SK-N-SH treated with all-trans-retinoic acid at 6 μM for 48 hours (cell line): ENCODE data around the gene ZNF146.
"Not testable (repeated sequence)": the region's sequence is repeated elsewhere in the genome, so short reads cannot be mapped to it uniquely, and the experiment has no call there.

Experiments used
- ATAC-seq: fragments of 200-7000 bp; cut with Tn5 transposase; 3 replicates; pipeline ENCODE4 v1.9.1; 2020; ENCODE audit warnings: mild to moderate bottlenecking, moderate library complexity
- ARNTL ChIP-seq: fragments of 450-650 bp; formaldehyde crosslinking; IDR thresholded peaks from 2 replicates; pipeline ENCODE4 v1.5.0; 2020; ENCODE audit warnings: low read depth, mild to moderate bottlenecking, moderate library complexity, borderline replicate concordance
- CREB5 ChIP-seq: fragments of 250-450 bp; sonication (Bioruptor Pico); IDR thresholded peaks from 2 replicates; pipeline ENCODE4 v1.5.1; 2020; ENCODE audit warnings: low read depth, mild to moderate bottlenecking, moderate library complexity
- CSDC2 ChIP-seq: fragments of 250-450 bp; sonication (Bioruptor Pico); IDR thresholded peaks from 2 replicates; pipeline ENCODE4 v1.5.0; 2020; ENCODE audit warnings: mild to moderate bottlenecking, moderate library complexity
- CSRNP3 ChIP-seq: fragments of 250-450 bp; sonication (Bioruptor Pico); IDR thresholded peaks from 2 replicates; pipeline ENCODE4 v1.5.1; 2021; ENCODE audit warnings: mild to moderate bottlenecking, moderate library complexity
- ESRRG ChIP-seq: fragments of 250-450 bp; sonication (Bioruptor Pico); IDR thresholded peaks from 2 replicates; pipeline ENCODE4 v1.6.1; 2021; ENCODE audit warnings: mild to moderate bottlenecking
- GLIS3 ChIP-seq: fragments of 250-450 bp; sonication (Bioruptor Pico); IDR thresholded peaks from 2 replicates; pipeline ENCODE4 v1.5.0; 2020; ENCODE audit warnings: mild to moderate bottlenecking, moderate library complexity
- OSR1 ChIP-seq: fragments of 250-450 bp; sonication (Bioruptor Pico); IDR thresholded peaks from 2 replicates; pipeline ENCODE4 v1.8.0; 2022; ENCODE audit warnings: moderate library complexity, mild to moderate bottlenecking, inconsistent platforms
- PPARA ChIP-seq: fragments of 250-450 bp; sonication (Bioruptor Pico); IDR thresholded peaks from 2 replicates; pipeline ENCODE4 v1.5.0; 2020; ENCODE audit warnings: mild to moderate bottlenecking, borderline replicate concordance
- SNAI2 ChIP-seq: fragments of 250-450 bp; sonication (Bioruptor Pico); IDR thresholded peaks from 2 replicates; pipeline ENCODE4 v1.5.0; 2020; ENCODE audit warnings: mild to moderate bottlenecking, moderate library complexity
- ZC3H10 ChIP-seq: fragments of 250-450 bp; sonication (Bioruptor Pico); IDR thresholded peaks from 2 replicates; pipeline ENCODE4 v1.5.1; 2021; ENCODE audit warnings: mild to moderate bottlenecking, moderate library complexity
- ZFP3 ChIP-seq: fragments of 250-450 bp; sonication (Bioruptor Pico); IDR thresholded peaks from 2 replicates; pipeline ENCODE4 v1.5.0; 2020; ENCODE audit warnings: mild to moderate bottlenecking, moderate library complexity
- ZFP30 ChIP-seq: fragments of 450-650 bp; formaldehyde crosslinking; IDR thresholded peaks from 2 replicates; pipeline ENCODE4 v1.5.0; 2022; ENCODE audit warnings: mild to moderate bottlenecking, moderate library complexity
- ZNF565 ChIP-seq: fragments of 450-650 bp; formaldehyde crosslinking; conservative IDR thresholded peaks from 2 replicates; pipeline ENCODE4 v1.5.0; 2020; ENCODE audit warnings: low read depth, mild to moderate bottlenecking, moderate library complexity
- ZNF8 ChIP-seq: fragments of 450-650 bp; formaldehyde crosslinking; IDR thresholded peaks from 2 replicates; pipeline ENCODE4 v1.5.0; 2020; ENCODE audit warnings: mild to moderate bottlenecking, moderate library complexity
- TF ChIP-seq, protein P1 (sequence below): fragments of 250-450 bp; sonication (Bioruptor Pico); IDR thresholded peaks from 2 replicates; pipeline ENCODE4 v1.8.0; 2020; ENCODE audit warnings: mild to moderate bottlenecking, moderate library complexity, borderline replicate concordance
- TF ChIP-seq, protein P2 (sequence below): fragments of 250-450 bp; sonication (Bioruptor Pico); IDR thresholded peaks from 2 replicates; pipeline ENCODE4 v1.8.0; 2021; ENCODE audit warnings: low read depth, mild to moderate bottlenecking, moderate library complexity, borderline replicate concordance

ZNF146 gene

DNA sequence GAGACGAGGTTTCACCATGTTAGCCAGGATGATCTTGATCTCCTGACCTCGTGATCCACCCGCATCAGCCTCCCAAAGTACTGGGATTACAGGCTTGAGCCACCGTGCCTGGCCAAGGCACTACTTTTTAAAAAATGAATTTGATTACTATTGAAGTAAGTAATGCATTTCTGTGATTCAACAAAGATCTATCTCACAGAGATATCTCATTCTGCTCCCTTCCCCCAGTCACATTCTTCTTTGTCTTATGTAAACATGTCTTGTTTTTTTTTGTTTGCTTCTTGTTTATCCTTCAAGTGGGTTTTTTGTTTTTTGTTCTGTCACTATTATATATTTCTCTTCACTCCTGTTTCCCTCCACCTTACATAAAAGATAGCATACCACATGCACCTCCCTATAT lies 6.6 kb downstream of the ZNF146 start:
- TF ChIP-seq ZC3H10 (CRISPR knock-in tag) (no peak), PPARA (CRISPR knock-in tag) (no peak), CSRNP3 (CRISPR knock-in tag) (no peak), GLIS3 (CRISPR knock-in tag) (no peak), ARNTL (no peak), ESRRG (CRISPR knock-in tag) (no peak), SNAI2 (CRISPR knock-in tag) (no peak), ZFP3 (CRISPR knock-in tag) (no peak)
- TF ChIP-seq, protein P1, sequence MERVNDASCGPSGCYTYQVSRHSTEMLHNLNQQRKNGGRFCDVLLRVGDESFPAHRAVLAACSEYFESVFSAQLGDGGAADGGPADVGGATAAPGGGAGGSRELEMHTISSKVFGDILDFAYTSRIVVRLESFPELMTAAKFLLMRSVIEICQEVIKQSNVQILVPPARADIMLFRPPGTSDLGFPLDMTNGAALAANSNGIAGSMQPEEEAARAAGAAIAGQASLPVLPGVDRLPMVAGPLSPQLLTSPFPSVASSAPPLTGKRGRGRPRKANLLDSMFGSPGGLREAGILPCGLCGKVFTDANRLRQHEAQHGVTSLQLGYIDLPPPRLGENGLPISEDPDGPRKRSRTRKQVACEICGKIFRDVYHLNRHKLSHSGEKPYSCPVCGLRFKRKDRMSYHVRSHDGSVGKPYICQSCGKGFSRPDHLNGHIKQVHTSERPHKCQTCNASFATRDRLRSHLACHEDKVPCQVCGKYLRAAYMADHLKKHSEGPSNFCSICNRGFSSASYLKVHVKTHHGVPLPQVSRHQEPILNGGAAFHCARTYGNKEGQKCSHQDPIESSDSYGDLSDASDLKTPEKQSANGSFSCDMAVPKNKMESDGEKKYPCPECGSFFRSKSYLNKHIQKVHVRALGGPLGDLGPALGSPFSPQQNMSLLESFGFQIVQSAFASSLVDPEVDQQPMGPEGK: no peak
- TF ChIP-seq, all 23 proteins: peak for 0
- ATAC-seq: no peak

DNA sequence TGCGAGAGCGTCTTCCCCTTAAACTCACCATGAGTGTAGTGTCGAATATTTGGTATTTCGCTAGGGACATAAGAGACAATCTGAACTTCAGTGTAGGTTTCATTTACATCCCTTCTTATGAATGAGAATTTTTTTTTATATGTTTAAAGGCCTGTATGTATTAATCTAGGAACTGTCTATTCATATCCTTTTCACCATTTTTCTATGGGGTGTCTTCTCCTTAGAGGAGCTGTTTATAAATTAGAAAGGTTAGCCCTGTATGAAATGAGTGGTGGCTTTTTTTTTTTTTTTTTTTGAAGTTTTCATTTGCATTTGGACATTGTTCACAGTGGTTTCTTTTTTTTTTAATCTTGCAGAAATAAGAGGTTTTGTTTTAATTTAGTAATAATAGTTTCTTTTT lies 7.6 kb downstream of the ZNF146 start:
- no peak for TF ChIP-seq ESRRG (CRISPR knock-in tag)
- TF ChIP-seq, protein P2, sequence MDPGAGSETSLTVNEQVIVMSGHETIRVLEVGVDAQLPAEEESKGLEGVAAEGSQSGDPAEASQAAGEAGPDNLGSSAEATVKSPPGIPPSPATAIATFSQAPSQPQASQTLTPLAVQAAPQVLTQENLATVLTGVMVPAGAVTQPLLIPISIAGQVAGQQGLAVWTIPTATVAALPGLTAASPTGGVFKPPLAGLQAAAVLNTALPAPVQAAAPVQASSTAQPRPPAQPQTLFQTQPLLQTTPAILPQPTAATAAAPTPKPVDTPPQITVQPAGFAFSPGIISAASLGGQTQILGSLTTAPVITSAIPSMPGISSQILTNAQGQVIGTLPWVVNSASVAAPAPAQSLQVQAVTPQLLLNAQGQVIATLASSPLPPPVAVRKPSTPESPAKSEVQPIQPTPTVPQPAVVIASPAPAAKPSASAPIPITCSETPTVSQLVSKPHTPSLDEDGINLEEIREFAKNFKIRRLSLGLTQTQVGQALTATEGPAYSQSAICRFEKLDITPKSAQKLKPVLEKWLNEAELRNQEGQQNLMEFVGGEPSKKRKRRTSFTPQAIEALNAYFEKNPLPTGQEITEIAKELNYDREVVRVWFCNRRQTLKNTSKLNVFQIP (CRISPR knock-in tag): no peak
- no peak for TF ChIP-seq CSRNP3 (CRISPR knock-in tag)
- no peak for TF ChIP-seq PPARA (CRISPR knock-in tag)
- TF ChIP-seq ZNF565 (CRISPR knock-in tag): no peak
- TF ChIP-seq, protein P1: no peak
- TF ChIP-seq GLIS3 (CRISPR knock-in tag): no peak
- no peak for TF ChIP-seq CREB5 (CRISPR knock-in tag)
- no peak for TF ChIP-seq OSR1 (CRISPR knock-in tag)
- no peak for ATAC-seq

- 0 out of 3 replicates have a peak, but pooled peaks have one; percentile 36 for ATAC-seq
- TF ChIP-seq ZFP30 (CRISPR knock-in tag) (no peak), ZNF8 (no peak), PPARA (CRISPR knock-in tag) (no peak), GLIS3 (CRISPR knock-in tag) (no peak), ZC3H10 (CRISPR knock-in tag) (no peak), ESRRG (CRISPR knock-in tag) (no peak), CSDC2 (no peak), ARNTL (no peak), OSR1 (CRISPR knock-in tag) (no peak)
- TF ChIP-seq, protein P1: no peak
Observed at GRCh38 chr19:36225219-36225892, 10.4 kb downstream of the ZNF146 start.

- ATAC-seq: not testable (repeated sequence)
Observed at GRCh38 chr19:36233626-36234025, 18.7 kb downstream of the ZNF146 start.
